Uterus (tissue), 2 donors: Measurements from ENCODE around the gene ST6GALNAC3.

Experiments
- CTCF ChIP-seq, 4 experiments: fragments of 200-600 bp in 2 of 4; fragments of 450-650 bp in 2 of 4; sonication (generic) in 2 of 4; IDR thresholded peaks; one replicate each; pipeline ENCODE4 v1.5.1; 2016 to 2019; ENCODE audit warnings: antibody characterized with exemption in 4 of 4, mild to moderate bottlenecking in 2 of 4, moderate library complexity in 1 of 4
- POLR2A ChIP-seq, 2 donors: fragments of 450-650 bp; IDR thresholded peaks; one replicate each; pipeline ENCODE4 v1.6.1; 2016; ENCODE audit warnings: antibody characterized with exemption in 2 of 2, mild to moderate bottlenecking in 1 of 2, moderate library complexity in 1 of 2

- TF ChIP-seq CTCF (IDR thresholded peaks at IDR 0.05) (no peak), POLR2A (IDR thresholded peaks at IDR 0.05) (no peak)
Measured at GRCh38 chr1:76247261-76247852, 172.8 kb downstream of the ST6GALNAC3 start.
